SHP77 (cell line): ENCODE measurements around the gene GRK4.
"Not testable (repeated sequence)": the region's sequence is repeated elsewhere in the genome, so short reads cannot be mapped to it uniquely, and the experiment has no call there.

Experiments used
- DNase-seq, 2 experiments: peaks; one replicate each; lab custom pipeline; 2025; lab: John Stamatoyannopoulos, UW

GRK4 gene

DNA sequence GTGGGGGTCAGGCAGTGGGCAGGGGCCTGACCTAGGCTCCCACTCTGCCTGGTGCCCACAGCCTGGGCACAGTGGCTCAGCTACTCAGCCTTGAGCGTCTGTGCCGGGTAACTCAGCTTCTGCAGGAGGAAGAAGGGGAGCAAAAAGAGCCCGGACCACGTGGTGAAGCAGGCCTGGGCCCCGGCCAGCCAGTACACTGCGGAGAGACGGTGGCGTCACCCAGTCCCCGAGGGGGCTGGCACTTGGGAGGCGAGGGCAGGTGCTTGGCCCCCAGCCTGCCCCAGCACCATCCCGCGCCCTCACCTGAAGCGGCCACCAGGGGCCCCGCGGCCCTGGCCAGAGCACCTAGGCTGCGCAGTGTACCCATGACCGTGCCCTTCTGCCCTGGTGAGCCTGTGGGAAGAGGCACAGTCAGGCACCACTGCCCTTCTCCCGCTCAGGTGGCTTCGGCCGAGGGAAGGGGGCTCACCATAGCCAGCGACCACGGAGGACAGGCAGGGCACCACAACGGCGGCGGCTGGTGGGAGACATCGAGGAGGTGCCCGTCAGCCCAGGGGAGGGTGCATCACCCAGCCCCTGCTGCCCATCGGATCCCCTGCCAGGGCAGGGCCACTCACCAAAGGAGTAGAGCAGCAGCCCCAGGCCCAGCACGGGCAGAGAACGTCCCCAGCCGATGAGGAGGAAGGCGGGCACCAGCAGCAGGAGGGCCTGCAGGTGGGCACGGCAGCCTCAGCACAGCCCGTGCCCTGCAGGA is 32.4 kb upstream of the GRK4 start:
- no peak for DNase-seq

DNA sequence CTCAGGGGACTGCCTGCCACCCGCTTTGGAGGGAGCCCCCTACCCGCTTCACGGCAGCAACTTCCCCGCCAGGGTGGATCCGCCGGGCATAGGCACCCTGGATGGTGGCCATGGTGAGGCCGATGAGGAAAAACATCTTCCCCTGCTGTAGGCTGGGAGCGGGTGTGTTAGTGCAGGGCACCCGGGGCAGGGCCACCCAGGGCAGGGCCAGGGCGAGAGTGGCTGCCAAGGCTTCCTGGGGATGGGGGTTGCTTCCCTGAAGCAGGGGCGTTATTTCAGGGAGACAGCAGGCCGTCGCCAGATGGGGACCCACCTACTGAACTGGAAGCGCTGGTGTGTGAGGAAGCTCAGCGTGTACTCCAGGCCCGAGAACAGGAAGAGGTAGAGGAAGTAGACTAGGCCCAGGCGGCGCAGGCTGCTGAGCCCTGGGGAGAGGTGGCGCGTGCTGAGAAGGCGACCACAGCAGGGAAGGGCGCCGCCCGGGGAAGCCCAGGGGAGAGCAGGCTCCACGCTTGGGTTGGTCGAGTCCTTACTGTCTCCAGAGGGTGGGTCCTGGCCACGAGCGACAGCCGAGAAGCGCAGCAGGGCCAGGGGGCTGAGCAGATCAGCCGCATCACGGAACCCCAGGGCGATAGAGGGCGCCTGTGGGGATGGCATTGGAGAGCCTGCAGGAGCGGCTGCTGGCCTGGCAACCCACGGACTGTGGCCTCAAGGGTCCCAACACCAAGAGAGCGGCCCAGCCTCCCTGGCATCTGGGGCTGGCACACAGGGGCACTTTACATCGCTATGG is 31.7 kb upstream of the GRK4 start:
- no peak for DNase-seq

DNA sequence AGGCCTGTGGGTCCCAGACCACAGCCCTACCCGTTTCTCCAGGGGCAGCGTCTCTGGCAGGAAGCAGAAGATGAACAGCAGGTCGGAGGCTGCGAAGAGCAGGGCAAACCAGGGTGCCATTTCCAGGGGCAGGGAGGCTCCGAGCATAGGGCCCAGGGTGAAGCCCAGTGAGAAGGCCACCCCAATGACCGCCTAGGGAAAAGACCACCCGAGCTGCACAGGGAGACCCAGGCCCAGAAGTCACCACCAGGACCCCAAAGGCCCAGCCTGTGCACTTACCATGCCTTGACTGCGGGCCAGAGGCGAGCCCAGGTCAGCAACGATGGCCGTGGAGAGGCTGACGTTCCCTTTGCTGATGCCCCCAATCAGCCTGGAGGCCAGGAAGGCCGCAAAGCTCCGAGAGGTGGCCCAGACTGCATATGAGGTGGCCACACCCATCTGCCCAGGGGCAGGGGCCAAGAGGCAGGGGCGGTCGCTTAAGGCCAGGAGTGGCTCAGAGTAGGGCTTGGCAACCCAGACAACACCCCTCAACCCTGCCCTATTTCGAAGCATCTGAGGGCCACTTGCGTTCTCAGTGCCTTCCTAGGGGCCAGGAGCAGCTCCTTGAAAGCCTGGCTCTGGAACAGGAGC is 30.9 kb upstream of the GRK4 start:
- DNase-seq, result no peak

DNA sequence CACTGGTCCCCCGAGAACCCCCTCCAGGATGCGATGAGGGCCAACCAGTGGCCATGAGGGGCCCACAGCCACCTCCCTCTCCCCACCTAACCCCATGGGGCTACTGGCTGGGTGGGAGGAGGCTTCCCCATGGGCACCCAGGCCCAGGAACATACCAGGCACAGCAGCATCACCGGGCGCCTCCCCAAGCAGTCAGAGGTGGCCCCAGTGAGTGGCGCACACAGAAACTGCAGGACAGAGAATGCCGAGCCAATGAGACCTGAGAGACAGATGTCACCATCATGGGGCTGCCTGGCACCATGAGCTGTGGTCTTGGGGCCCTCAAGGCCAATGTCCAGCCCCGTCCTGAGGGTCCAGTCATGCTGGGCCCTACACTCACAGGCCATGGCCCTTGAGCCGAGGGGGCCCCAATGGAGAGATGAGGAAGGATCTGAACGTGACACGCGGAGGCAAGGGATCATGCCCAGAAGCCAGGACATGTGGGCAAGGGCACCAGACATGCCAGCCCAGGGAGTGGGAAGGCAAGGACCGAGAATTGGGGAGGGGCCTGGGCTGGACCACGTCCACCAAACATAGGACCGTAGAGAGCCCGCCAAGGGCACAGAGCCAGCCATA is 30.3 kb upstream of the GRK4 start:
- no peak for DNase-seq

DNA sequence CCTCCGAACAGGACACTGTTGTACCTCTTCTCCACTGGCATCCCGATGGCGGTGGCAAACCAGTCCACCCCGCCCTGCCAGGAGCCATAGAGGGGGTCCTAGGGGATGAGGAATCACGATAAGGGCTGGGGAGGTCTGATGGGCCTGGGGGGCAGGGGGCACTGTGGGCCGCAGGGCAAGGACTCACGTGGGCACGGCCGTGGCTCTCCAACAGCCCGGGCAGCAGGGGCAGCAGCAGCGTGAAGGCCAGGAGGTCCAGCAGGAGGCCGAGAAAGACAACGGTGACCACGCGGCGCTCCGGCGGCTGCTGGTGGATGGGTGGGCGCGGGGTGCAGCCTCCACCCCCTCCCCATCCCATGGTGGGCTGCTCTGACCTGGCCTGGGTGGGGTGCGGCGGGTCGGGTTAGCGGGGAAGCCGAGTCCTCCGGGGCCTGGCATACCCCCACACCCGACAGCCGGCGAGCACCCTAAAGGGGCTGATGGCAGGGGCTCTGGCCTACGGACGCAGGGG is 29.8 kb upstream of the GRK4 start:
- DNase-seq, result no peak

DNA sequence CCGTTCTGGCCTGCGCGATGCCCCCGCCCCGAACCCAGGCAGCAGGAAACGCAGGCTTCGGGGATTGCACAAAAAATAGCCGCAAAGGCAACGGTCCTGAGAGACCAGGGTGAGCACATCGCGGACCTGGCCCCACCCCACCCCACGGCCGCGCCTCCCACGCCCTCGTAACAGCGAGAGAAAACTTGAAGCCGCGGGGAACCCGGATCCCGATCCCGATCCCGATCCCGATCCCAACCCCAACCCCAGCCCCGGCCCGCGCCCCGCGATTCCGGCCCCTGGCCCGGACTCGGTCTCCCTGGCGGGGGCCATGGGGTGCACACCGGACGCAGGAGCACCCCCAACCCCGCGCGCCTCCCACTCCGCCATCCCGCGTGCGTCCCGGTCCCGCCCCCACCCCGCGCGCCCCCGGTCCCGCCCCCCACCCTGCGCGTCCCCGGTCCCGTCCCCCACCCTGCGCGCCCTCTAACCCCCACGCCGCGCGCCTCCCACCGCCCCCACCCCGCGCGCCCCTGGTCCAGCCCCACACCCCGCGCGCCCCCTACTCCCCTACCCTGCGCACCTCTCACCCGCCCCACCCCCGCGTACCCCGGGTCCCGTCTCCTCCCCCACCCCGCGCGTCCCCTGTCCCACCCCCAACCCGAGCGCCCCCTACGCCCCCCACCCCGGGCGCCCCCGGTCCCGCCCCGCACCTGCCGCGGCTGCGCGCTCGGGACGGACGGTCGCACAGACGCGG is 29.1 kb upstream of the GRK4 start:
- DNase-seq, result no peak

DNA sequence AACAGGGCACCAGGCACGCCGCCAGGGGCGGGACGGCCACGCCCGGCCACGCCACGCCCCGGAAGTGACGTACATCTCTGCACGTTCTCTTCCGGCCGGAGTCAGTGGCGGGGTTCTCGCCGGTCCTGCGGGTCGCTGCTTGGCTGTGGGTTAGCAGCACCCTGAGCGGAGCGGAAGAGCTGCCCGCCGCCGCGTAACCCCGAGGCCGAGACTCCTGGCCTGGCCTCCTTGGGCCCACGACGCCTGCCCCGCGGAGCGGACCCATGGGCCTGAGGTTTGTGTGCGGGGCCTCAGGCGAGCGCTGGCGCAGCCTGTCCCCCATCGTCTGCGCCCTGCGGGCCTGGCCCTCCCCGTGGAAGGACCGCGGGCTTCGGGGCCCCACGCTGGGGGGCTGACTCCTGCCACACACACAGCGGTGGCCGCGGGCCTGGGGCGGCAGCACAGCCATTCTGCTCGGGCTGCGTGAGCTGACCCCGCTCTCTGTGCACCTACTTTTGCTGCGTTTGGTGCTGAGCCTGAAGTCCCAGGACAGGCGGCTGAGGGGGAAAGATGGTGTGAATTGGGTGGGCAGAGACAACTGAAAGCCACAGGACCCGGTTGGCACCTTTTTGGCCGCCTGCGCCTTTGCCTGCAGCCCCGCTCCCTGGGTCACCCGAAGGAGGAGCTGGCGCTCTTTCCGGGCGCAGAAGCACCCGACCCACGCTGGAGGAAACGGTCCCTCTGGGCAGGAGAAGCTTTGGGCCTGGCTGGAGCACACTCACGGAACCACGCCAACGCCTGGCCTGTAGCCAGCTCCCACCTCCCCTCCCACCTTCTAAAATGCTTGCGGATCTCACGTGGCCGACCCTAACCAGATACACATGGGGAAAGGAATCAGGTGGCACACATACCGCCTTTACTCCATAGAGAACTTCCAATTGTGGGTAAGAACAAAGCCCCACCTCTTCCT is 28.3 kb upstream of the GRK4 start:
- peak in 1 of 2 experiments; percentile 71 for DNase-seq

DNA sequence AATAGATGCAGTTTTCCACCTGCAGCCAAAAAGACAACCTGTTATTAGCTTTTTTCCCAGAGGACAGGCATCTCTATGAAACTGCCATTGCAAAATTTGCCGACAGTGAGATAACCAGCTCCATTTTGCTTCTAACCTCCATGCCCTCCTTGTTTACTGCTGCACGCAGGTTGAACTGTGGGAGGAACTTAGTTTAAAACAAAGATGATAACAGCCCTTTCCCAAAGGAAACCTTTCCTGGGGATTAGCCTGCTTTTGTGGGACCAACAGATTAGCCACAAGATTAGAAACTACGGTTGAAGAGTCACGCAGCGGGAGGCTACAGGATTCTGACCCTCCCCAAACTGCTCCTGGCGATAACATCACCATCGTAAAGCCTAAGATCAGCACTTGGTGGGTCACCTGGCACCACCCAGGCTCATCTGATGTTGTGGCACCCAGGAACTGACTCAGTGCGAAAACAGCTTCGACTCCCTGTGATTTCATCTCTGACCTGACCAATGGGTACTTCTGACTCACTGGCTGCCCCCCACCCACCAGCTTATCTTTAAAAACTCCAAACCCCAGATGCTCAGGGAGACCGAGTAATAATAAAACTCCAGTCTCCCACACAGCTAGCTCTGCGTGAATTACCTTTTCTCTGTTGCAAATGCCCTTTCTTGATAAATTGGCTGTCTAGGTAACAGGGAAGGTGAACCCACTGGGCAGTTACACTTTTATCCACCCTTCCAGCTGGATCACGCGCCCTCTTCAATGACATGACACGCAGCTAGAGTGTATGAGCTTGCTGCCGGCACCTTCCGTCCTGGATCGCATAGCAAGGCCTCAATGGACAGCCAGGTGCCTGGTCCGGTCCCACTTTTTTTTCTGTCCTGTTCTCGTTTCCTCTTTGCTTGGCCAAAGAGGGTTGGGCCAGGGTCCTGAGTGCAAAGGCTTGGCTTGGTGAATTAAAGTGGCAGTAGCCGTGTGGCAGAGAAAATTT is 27.3 kb upstream of the GRK4 start:
- DNase-seq, result no peak

DNA sequence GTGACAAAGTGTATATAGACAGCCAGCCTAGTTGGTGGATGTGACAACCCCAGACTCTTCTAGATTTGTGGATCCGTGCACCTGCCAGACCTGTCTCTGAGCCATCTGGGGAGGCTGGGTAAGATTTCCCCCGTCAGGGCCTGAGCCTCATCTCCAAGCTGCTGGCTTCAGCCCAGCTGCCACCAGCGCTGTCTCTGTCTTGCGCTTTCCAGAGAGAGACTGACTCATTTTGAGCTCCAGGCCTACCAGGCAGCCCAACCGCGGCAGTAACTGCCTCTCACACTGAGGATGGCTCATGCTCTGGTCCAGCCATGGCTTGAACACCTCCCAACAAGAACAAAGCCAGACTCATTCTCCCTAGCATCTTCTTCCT is 26.6 kb upstream of the GRK4 start:
- no peak for DNase-seq

DNA sequence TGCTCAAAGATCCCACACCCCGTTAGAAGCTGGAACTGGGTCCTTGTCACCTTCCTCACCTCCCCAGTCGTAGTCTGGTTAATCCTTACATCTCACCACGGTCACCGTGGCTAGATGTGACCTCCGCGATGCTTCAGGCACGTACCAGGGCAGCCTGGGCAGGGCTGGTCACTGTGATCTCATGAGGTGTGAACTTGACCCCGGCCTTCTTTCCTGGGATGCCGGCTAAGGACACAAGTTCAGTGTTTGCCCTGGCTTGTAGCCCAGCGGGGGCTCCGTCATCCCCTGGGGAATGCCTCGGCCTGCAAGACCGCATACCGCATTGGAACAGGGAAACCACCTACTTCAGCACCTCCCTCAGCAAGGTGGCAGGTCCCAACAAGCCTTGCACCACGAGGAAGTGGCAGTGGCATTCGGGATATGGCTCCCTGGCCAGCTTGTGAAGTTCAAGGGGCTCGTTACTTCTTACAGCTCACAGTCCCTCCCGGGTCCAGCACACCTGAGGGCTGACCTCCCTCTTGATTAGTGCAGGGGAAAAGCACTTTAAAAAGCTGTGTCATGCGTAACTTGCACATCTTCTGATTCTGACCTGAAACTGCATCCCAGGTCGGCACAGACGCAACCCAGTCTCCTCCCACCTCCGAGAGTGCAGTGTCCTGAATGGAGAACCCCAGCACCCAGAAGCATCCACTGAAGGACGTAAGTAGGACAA is 26.1 kb upstream of the GRK4 start:
- DNase-seq, result no peak

DNA sequence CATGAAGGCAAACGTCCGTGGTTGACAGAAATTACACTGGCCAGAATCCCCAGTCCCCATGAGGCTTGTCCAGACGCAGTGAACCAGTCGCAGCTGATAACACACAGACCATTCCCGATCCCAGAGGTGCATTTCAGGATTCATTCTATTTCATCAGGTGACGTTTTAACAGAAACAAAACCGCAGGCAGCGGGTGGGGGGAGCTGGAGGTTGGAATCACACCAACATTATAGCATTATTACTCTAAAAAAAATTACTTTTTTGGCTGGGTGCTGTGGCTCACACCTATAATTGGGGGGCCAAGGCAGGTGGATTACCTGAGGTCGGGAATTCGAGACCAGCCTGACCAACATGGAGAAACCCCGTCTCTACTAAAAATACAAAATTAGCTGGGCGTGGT is 25.4 kb upstream of the GRK4 start:
- DNase-seq, result no peak

DNA sequence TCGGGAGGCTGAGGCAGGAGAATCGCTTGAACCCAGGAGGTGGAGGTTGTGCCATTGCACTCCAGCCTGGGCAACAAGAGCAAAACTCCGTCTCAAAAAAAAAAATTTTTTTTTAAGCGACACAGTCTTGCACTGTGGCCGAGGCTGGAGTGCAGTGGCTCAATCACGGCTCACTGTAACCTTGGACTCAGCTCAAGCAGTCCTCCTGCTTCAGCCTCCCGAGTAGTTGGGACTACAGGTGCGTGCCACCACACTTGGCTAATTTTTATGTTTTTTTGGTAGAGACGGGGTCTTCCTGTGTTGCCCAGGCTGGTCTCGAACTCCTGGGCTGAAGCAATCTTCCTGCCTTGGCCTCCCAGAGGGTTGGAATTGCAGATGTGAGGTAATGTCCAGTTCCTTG is 25.0 kb upstream of the GRK4 start:
- not testable (repeated sequence) for DNase-seq

DNA sequence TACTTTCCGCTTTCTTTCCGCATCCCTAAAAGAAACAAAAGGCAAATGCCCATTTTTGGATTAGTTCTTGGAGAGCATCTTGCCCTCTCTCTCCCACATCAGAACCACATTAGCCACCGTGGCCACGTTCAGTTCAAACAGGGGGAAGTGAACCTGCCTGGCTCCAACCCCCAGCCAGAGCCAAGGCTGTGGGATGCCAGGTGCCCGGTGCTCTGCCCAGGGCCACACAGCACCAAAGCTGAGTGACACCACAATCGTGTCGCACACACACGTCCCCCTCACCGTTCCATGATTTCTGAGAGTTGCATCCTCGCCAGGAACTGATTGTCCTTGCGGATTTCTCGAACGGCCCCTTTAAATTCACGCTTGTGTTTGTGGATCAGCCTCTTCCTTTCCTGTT is 24.5 kb upstream of the GRK4 start:
- DNase-seq, result no peak

DNA sequence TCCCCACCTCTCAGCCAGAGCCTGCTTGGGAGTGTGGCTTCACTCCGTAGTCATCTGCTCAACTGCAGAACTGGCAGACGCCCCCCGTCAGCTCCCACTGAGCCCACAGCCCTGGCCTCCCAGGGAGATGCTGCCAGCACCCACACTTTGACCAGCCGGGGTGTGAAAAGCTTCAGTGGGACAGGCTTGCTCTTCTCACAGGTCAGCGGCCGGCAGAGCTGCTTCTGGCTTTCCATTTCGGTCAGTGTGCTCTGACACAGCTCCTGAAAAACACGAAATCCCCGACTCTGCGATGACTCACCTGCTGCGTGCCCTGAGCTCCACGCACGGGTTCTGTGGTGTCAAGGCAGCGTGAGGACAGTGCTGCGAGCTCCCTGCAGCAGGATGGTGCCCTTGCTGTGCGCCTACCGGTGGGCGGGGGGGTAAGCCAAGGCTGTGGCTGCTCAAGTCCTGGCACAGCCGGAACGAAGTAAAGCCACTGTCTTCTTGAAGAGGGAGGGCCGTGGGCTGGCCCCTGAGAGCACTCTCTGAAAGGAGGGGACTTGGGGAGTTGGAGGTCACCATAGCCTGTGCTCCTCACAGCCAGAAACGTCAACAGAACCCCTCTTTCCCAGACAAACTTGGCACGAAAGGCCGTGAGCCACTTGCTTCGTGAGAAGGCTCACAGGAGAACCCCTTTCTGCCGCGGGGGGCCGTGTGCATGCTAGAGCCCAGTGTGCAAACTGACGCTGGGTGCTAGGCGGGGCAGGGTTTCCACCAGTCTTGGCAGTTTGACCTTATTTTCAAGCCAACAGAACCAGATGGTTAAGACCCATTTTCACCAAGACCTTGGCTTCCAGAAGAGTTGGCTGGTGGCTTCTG is 23.8 kb upstream of the GRK4 start:
- DNase-seq, result no peak

DNA sequence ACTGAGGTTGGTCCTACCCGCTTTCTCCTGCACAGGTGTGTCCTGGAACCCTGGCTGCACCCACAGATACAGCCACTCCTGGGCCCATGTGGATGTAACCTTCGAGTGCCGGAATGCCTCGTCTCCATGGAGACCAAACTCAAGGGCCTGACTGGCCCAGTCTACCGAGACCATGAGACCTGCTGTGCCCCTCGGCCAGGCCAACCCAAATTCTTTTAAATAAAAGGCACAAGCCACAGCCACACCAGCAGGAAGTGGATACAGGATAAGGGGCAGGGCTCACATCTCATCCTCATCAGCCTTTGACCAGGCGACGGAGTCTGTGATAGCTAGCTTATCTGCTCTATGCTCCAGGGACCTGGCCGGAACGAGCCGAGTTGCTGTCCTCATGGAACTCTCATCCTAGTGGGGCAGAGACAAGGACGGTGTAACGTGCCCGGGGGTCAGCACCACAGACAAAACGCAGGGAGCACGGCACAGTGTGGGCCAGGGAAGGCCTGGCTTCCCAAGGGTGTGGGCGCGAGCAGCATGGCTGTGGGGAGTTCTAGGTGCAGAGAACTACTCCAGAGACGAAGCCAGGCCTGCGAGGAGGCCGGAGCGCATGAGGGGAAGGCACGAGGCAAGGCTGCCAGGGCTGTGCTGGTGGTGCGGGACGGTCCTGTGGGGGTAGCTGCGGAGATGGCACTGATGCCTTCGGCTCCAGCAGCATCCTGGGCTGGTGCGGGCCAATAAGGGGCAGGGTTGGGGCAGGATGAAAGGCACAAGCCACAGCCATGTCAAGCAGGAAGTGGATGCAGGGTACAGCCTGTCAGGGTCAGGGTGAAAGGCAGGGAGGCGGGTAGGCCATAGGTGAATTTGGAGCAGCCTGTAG is 22.9 kb upstream of the GRK4 start:
- DNase-seq, result no peak

DNA sequence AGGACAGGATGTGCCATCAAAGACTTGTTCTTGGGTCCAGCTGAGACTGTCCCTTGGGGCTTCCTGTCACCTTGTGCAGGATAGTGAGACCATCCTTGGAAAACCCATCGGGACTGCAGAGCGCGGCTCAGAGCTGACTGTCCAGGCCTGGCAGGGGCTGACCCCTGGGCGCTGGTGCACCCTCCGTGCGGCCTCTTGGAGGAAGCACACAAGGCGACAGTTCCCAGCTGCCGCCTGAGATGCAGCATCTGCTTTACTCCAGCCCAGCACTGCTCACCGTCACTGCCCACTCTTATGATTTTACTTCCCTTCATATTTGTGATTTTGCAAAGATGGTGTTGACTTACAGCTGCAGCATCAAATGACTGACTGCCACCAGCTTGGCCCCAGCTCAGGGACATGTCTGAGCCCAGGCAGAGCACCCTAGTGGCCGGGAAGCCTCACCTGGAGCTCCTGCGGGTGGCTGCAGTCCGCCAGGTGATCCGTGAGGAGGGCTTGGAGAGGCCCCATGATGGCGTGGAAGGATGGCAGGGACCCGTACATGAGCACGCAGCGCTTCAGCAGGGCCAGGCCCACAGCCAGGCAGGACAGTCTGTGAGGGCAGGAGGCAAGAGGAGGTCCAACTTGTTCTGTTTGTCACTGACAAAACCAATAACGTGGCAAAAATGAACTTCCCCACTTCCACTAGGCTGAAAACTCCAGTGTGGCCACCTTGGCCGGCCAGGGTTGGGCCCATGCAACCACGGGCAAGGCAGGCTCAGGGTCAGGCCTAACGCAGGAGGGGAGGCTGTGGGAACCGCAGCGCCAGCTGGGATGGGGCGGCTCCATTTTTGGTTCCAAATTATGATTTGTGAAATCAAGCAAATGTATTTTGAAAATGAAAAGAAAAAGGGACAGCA is 22.0 kb upstream of the GRK4 start:
- DNase-seq, result no peak
